ENCODE results near the gene KCTD2.

The KCTD2 gene

GRCh38 chr17:75099881-75100595 lies 53.0 kb downstream of the KCTD2 start:
- DNase-seq = no peak
- Histone ChIP-seq H3K4me2 (ENCODE audit: insufficient read depth, low read length) (no peak overlapping the region), H4K20me1 (ENCODE audit: insufficient read depth, low read length) (no peaks in the 10 kb centered on the region), H3K27ac (ENCODE audit: low read length) (no peak overlapping the region), H3K4me1 (ENCODE audit: insufficient read depth, low read length) (no peaks in the 10 kb centered on the region), H3K79me2 (ENCODE audit: insufficient read depth, low read length) (no peaks in the 10 kb centered on the region), H3K36me3 (ENCODE audit: insufficient read depth, low read length) (peaks cover 6% of the 10 kb centered on the region; the same call in 1 of the 2 replicates), H3K27me3 (ENCODE audit: insufficient read depth, low read length, poor library complexity) (no peaks in the 10 kb centered on the region), H3K4me3 (ENCODE audit: low read depth in 1 of 2, low read length in 2 of 2) (no peak overlapping the region), H3K9me3 (ENCODE audit: insufficient read depth, low read length, severe bottlenecking) (no peaks in the 10 kb centered on the region), H3K9ac (ENCODE audit: low read depth, low read length) (no peak overlapping the region), H2AFZ (ENCODE audit: low read depth, low read length) (no peak overlapping the region)
- ATAC-seq (ENCODE audit: insufficient read depth, low read depth) = no peak
- TF ChIP-seq CTCF (IDR thresholded peaks at IDR 0.05; ENCODE audit: borderline replicate concordance, extremely low read depth, low read length, poor library complexity, severe bottlenecking) (no peak), EZH2 (IDR thresholded peaks at IDR 0.05; ENCODE audit: borderline replicate concordance, low read depth, low read length, severe bottlenecking) (no peak)

- no peaks in the 10 kb centered on the region for H3K9me3 ChIP-seq (ENCODE audit: insufficient read depth, low read length, severe bottlenecking)
- H3K4me1 ChIP-seq (ENCODE audit: insufficient read depth, low read length) = no peaks in the 10 kb centered on the region
- no peak overlapping the region for H2AFZ ChIP-seq (ENCODE audit: low read depth, low read length)
- no peak overlapping the region for H3K4me3 ChIP-seq (ENCODE audit: low read depth in 1 of 2, low read length in 2 of 2)
- H3K27me3 ChIP-seq (ENCODE audit: insufficient read depth, low read length, poor library complexity) = no peaks in the 10 kb centered on the region
- H3K4me2 ChIP-seq (ENCODE audit: insufficient read depth, low read length) = no peak overlapping the region
- no peaks in the 10 kb centered on the region for H4K20me1 ChIP-seq (ENCODE audit: insufficient read depth, low read length)
- no peaks in the 10 kb centered on the region for H3K79me2 ChIP-seq (ENCODE audit: insufficient read depth, low read length)
- no peak overlapping the region for H3K27ac ChIP-seq (ENCODE audit: low read length)
- no peak overlapping the region for H3K9ac ChIP-seq (ENCODE audit: low read depth, low read length)
- H3K36me3 ChIP-seq (ENCODE audit: insufficient read depth, low read length) = peaks cover 6% of the 10 kb centered on the region; the same call in 1 of the 2 replicates
- ATAC-seq (ENCODE audit: insufficient read depth, low read depth) (no peak), DNase-seq (no peak)
- TF ChIP-seq EZH2 (IDR thresholded peaks at IDR 0.05; ENCODE audit: borderline replicate concordance, low read depth, low read length, severe bottlenecking) = no peak
These were observed 55.4 kb downstream of the KCTD2 start for GRCh38 chr17:75102385-75102821.

GRCh38 chr17:75103601-75104554 lies 56.9 kb downstream of the KCTD2 start:
- Histone ChIP-seq H4K20me1 (ENCODE audit: insufficient read depth, low read length) (no peaks in the 10 kb centered on the region), H3K9me3 (ENCODE audit: insufficient read depth, low read length, severe bottlenecking) (no peaks in the 10 kb centered on the region), H3K9ac (ENCODE audit: low read depth, low read length) (no peak overlapping the region), H3K27me3 (ENCODE audit: insufficient read depth, low read length, poor library complexity) (no peaks in the 10 kb centered on the region), H3K79me2 (ENCODE audit: insufficient read depth, low read length) (no peaks in the 10 kb centered on the region), H3K4me3 (ENCODE audit: low read depth in 1 of 2, low read length in 2 of 2) (no peak overlapping the region), H3K4me1 (ENCODE audit: insufficient read depth, low read length) (peaks cover 5% of the 10 kb centered on the region), H3K36me3 (ENCODE audit: insufficient read depth, low read length) (peaks cover 6% of the 10 kb centered on the region; the same call in 1 of the 2 replicates), H3K27ac (ENCODE audit: low read length) (no peak overlapping the region), H2AFZ (ENCODE audit: low read depth, low read length) (no peak overlapping the region), H3K4me2 (ENCODE audit: insufficient read depth, low read length) (no peak overlapping the region)
- no peak for DNase-seq
- TF ChIP-seq EZH2 (IDR thresholded peaks at IDR 0.05; ENCODE audit: borderline replicate concordance, low read depth, low read length, severe bottlenecking) = no peak
- no peak for TF ChIP-seq CTCF (IDR thresholded peaks at IDR 0.05; ENCODE audit: borderline replicate concordance, extremely low read depth, low read length, poor library complexity, severe bottlenecking)
- no peak for ATAC-seq (ENCODE audit: insufficient read depth, low read depth)
